Loucy (cell line): ENCODE results near the gene CCDC9B.

Experiments
- H2AFZ ChIP-seq: fragments of 200-600 bp; sonication (generic); 2 replicates; pipeline ENCODE4 v1.6.0; 2016; ENCODE audit warnings: antibody characterized with exemption, mild to moderate bottlenecking, low read length, moderate library complexity
- H3F3A ChIP-seq: fragments of 200-600 bp; 2 replicates; pipeline ENCODE4 v1.6.0; 2016; ENCODE audit warnings: antibody characterized with exemption, low read depth, mild to moderate bottlenecking
- H3K27me3 ChIP-seq: fragments of 200-600 bp; sonication (generic); 2 replicates; pipeline ENCODE4 v1.6.1; 2014; ENCODE audit warnings: low read length, mild to moderate bottlenecking; ENCODE audit not compliant: insufficient read depth, poor library complexity, severe bottlenecking
- H3K36me3 ChIP-seq: fragments of 200-600 bp; sonication (generic); 2 replicates; pipeline ENCODE4 v1.6.1; 2016; ENCODE audit warnings: low read length; ENCODE audit not compliant: insufficient read depth
- H3K4me1 ChIP-seq: fragments of 200-600 bp; sonication (generic); 2 replicates; pipeline ENCODE4 v1.5.1; 2014; ENCODE audit warnings: low read length, mild to moderate bottlenecking; ENCODE audit not compliant: insufficient read depth, poor library complexity, severe bottlenecking
- H3K4me2 ChIP-seq: fragments of 200-600 bp; sonication (generic); 2 replicates; pipeline ENCODE4 v1.6.0; 2014; ENCODE audit warnings: antibody characterized with exemption, low read length, low read depth, mild to moderate bottlenecking; ENCODE audit not compliant: poor library complexity, severe bottlenecking
- H3K4me3 ChIP-seq: fragments of 200-600 bp; sonication (generic); 2 replicates; pipeline ENCODE4 v1.5.1; 2014; ENCODE audit warnings: low read length, mild to moderate bottlenecking, mixed read lengths; ENCODE audit not compliant: poor library complexity, severe bottlenecking
- H3K79me2 ChIP-seq: fragments of 200-600 bp; sonication (generic); 2 replicates; pipeline ENCODE4 v1.6.1; 2014; ENCODE audit warnings: low read length; ENCODE audit not compliant: insufficient read depth
- H3K9ac ChIP-seq: fragments of 200-600 bp; sonication (generic); 2 replicates; pipeline ENCODE4 v1.6.0; 2014; ENCODE audit warnings: mild to moderate bottlenecking, low read depth, low read length, moderate library complexity; ENCODE audit not compliant: poor library complexity, severe bottlenecking
- H3K9me2 ChIP-seq: fragments of 200-600 bp; sonication (generic); replicated peaks from 2 replicates; pipeline ENCODE4 v1.6.1; 2016; ENCODE audit warnings: low read depth, low read length, mixed read lengths
- H3K9me3 ChIP-seq: fragments of 200-600 bp; sonication (generic); 2 replicates; pipeline ENCODE4 v1.6.1; 2014; ENCODE audit warnings: mild to moderate bottlenecking, antibody characterized with exemption, low read length, low read depth; ENCODE audit not compliant: insufficient read depth
- H4K20me1 ChIP-seq: fragments of 200-600 bp; sonication (generic); 2 replicates; pipeline ENCODE4 v1.6.0; 2014; ENCODE audit warnings: antibody characterized with exemption, low read length, mild to moderate bottlenecking; ENCODE audit not compliant: insufficient read depth, poor library complexity, severe bottlenecking
- EZH2phosphoT487 ChIP-seq: fragments of 200-600 bp; IDR thresholded peaks from 2 replicates; pipeline ENCODE4 v1.6.1; 2018; ENCODE audit warnings: antibody characterized with exemption, mild to moderate bottlenecking, moderate library complexity, borderline replicate concordance
- TF ChIP-seq, protein P1 (sequence below): fragments of 200-600 bp; sonication (generic); conservative IDR thresholded peaks from 2 replicates; pipeline ENCODE4 v1.5.1; 2014; ENCODE audit warnings: mild to moderate bottlenecking, antibody characterized with exemption, low read length

Gene CCDC9B

DNA sequence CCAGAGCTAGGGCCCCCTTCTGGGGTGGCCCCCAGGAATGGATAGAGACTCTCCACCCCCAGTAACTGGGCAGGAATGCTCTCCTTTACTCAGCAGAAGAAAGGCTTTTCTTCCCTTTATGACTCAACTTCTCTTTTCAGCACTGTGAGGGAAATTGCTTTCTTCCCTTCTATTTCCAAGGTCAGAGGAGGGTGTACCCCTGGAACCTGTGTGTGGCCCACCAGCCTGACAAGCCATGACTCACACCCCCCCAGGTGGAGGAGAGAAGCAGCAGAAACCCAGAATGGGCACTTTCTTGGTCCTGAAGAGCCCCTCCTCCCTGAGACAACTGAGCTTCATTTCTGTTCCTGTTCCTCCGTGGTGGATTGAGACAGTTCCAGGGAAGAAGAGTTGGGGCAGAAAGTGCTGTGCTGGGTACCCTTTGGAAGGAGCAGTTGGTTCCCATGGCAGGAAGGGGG is 55.2 kb downstream of the CCDC9B start:
- Histone ChIP-seq H3K27me3 (no peaks in the 10 kb centered on the region), H2AFZ (no peak overlapping the region)
- TF ChIP-seq EZH2phosphoT487: no peak
- TF ChIP-seq, protein P1, sequence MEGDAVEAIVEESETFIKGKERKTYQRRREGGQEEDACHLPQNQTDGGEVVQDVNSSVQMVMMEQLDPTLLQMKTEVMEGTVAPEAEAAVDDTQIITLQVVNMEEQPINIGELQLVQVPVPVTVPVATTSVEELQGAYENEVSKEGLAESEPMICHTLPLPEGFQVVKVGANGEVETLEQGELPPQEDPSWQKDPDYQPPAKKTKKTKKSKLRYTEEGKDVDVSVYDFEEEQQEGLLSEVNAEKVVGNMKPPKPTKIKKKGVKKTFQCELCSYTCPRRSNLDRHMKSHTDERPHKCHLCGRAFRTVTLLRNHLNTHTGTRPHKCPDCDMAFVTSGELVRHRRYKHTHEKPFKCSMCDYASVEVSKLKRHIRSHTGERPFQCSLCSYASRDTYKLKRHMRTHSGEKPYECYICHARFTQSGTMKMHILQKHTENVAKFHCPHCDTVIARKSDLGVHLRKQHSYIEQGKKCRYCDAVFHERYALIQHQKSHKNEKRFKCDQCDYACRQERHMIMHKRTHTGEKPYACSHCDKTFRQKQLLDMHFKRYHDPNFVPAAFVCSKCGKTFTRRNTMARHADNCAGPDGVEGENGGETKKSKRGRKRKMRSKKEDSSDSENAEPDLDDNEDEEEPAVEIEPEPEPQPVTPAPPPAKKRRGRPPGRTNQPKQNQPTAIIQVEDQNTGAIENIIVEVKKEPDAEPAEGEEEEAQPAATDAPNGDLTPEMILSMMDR: no peak

DNA sequence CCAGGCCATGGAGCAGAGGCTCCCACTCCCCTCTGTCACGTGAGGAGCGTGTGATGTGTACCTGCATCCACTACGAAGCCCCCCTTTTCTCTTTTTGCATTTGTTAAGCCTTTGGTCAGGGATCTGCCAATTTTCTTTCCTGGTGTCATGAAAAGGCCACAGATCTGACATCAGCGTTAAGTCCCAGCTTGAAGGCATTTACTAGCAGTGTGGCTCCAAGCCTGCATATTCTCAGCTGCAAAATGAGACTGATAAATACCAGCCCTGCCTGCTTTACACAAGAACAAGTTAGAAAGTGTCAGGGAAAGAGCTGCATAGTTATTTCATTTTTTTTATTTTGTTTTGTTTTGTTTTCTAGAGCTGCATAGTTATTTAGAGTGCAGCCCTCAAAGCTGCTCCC is 55.6 kb downstream of the CCDC9B start:
- no peaks in the 10 kb centered on the region; the same call in 1 of the 2 replicates for H3K36me3 ChIP-seq
- 0 out of 2 replicates have a peak, but pooled peaks cover 3% of the 10 kb centered on the region for H3F3A ChIP-seq
- TF ChIP-seq, protein P1: no peak
- no peak for TF ChIP-seq EZH2phosphoT487
- H3K27me3 ChIP-seq: no peaks in the 10 kb centered on the region
- H3K4me3 ChIP-seq: no peak overlapping the region
- no peak overlapping the region for H3K9ac ChIP-seq
- H3K9me2 ChIP-seq: no peaks in the 10 kb centered on the region
- no peak overlapping the region for H2AFZ ChIP-seq
- H3K4me1 ChIP-seq: no peaks in the 10 kb centered on the region
- H3K79me2 ChIP-seq: no peaks in the 10 kb centered on the region
- no peaks in the 10 kb centered on the region for H3K9me3 ChIP-seq
- H3K4me2 ChIP-seq: no peak overlapping the region
- H4K20me1 ChIP-seq: no peaks in the 10 kb centered on the region

More for the DNA sequence above, 55.2 kb downstream of the CCDC9B start:
- H3K9me2 ChIP-seq: no peaks in the 10 kb centered on the region
- H4K20me1 ChIP-seq: no peaks in the 10 kb centered on the region
- H3K4me1 ChIP-seq: no peaks in the 10 kb centered on the region
- H3K4me2 ChIP-seq: no peak overlapping the region
- H3K79me2 ChIP-seq: no peaks in the 10 kb centered on the region
- H3K9ac ChIP-seq: no peak overlapping the region
- no peaks in the 10 kb centered on the region; the same call in 1 of the 2 replicates for H3K36me3 ChIP-seq
- H3K9me3 ChIP-seq: no peaks in the 10 kb centered on the region
- H3F3A ChIP-seq: 0 out of 2 replicates have a peak, but pooled peaks cover 3% of the 10 kb centered on the region
- no peak overlapping the region for H3K4me3 ChIP-seq

- H3K79me2 ChIP-seq: no peaks in the 10 kb centered on the region
- no peak overlapping the region for H3K4me2 ChIP-seq
- H3K4me3 ChIP-seq: no peak overlapping the region
- no peaks in the 10 kb centered on the region for H3K27me3 ChIP-seq
- H3K4me1 ChIP-seq: no peaks in the 10 kb centered on the region
- H4K20me1 ChIP-seq: no peaks in the 10 kb centered on the region
- no peak overlapping the region for H3K9ac ChIP-seq
- no peaks in the 10 kb centered on the region for H3K9me3 ChIP-seq
- H3K36me3 ChIP-seq: no peaks in the 10 kb centered on the region
- no peaks in the 10 kb centered on the region for H3K9me2 ChIP-seq
- 0 out of 2 replicates have a peak, but pooled peaks cover 3% of the 10 kb centered on the region for H3F3A ChIP-seq
- TF ChIP-seq, protein P1: no peak
- no peak for TF ChIP-seq EZH2phosphoT487
- no peak overlapping the region for H2AFZ ChIP-seq
Observed at GRCh38 chr15:40283615-40284300, 57.0 kb downstream of the CCDC9B start.
